IPS DF 6.9 (cell line): ENCODE measurements around the gene CD3G.

Experiments
- DNase-seq: peaks from one replicate; pipeline ENCODE4 v3.0.0-alpha.2; 2013; ENCODE audit warnings: low read depth, low spot score
- H3K27ac ChIP-seq: one replicate; pipeline ENCODE4 v1.5.1; 2013; ENCODE audit warnings: low read length, control low read depth
- H3K27me3 ChIP-seq: 2 replicates; pipeline ENCODE4 v1.6.1; 2013; ENCODE audit warnings: mild to moderate bottlenecking, low read length; ENCODE audit not compliant: control insufficient read depth, insufficient read depth
- H3K36me3 ChIP-seq: 2 replicates; pipeline ENCODE4 v1.6.1; 2013; ENCODE audit warnings: low read length; ENCODE audit not compliant: control insufficient read depth, insufficient read depth
- H3K4me1 ChIP-seq: 2 replicates; pipeline ENCODE4 v1.6.1; 2013; ENCODE audit warnings: low read length; ENCODE audit not compliant: control insufficient read depth, insufficient read depth
- H3K4me3 ChIP-seq: 2 replicates; pipeline ENCODE4 v1.5.1; 2013; ENCODE audit warnings: mild to moderate bottlenecking, low read length
- H3K9me3 ChIP-seq: 2 replicates; pipeline ENCODE4 v1.6.1; 2013; ENCODE audit warnings: low read length, inconsistent platforms; ENCODE audit not compliant: control insufficient read depth, insufficient read depth
- WGBS: extraction: QIAGEN DNeasy Blood & Tissue Kit; methylation state at CpG from one replicate; pipeline ENCODE4 v1.1.7; 2013; ENCODE audit warnings: mixed read lengths, missing lambda C conversion rate; ENCODE audit not compliant: insufficient read length, insufficient coverage; 5-methylcytosine and 5-hydroxymethylcytosine counted together

CD3G gene

DNA sequence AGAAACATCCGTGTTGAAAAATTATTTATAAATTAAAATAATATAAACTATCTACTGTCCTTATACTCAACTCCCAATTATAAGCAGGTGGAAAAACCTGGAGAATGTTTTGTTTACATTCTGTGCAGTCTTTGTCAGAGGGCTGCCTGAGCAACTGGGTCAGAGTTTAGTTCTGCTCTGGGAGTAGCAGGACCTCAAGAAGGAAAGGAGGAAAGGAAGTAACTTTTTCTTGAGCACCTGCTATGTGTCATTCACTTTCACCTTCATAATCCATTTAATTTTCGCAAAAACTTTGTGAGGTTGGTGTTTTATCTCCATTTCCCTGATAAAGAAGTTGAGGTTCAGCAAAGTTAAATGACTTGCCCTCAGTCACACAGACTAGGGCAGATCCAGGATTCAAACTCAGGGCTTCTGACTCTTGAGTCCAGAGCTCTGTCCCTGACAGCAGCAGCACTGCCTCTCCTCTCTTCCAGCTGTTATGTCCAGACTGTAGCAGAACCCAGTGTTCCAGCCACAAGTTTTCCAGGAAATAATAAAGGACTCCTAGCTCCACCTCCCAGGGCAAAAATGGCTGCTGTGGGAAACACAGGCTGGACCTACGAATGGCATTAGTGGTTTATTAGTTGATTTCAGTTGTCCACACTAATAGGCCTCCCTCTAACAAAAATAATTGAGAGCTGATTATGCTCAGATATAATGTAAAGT lies 33.2 kb upstream of the CD3G start:
- Histone ChIP-seq H3K4me3 (no peak overlapping the region), H3K36me3 (no peaks in the 10 kb centered on the region), H3K9me3 (no peaks in the 10 kb centered on the region), H3K27me3 (no peaks in the 10 kb centered on the region), H3K4me1 (peaks cover 1% of the 10 kb centered on the region; the same call in 1 of the 2 replicates), H3K27ac (no peak overlapping the region)
- whole genome bisulfite sequencing = no CpG with 5 or more reads among the region's 3 CpGs
- DNase-seq = no peak

DNA sequence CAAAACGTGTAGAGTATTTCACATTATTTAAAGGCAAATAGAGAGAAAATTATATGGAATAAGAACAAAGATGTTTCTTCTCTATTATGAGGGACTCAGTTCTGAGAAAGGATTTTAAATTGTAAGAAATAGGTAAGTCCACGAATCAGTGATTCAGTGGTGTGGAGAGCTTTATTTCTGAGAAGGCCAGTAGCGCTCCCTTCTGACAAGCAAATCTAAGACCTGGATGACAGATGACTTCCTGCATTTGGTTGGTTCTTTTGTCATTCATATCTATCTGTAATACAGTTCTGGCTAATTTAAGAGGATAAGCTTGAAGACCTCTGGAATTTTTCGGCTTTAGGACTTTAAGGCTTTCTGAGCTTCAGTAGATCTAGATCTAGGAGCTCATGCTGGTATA lies 32.6 kb upstream of the CD3G start:
- H3K9me3 ChIP-seq = no peaks in the 10 kb centered on the region
- WGBS = no CpG with 5 or more reads among the region's 4 CpGs
- peaks cover 3% of the 10 kb centered on the region; the same call in 1 of the 2 replicates for H3K4me1 ChIP-seq

DNA sequence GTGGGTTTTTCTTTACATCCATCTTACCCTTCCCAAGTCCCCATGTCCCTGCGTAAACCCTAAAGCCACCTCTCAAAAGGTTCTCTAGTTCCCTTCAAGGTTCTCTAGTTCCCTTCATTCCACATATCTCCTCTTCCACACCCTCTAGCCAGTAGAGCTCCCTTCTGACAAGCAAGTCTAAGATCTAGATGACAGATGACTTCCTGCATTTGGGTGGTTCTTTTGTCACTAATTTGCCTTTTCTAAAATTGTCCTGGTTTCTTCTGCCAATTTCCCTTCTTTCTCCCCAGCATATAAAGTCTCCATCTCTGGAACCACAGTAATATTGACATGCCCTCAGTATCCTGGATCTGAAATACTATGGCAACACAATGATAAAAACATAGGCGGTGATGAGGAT lies 31.8 kb upstream of the CD3G start:
- no peak overlapping the region for H3K27ac ChIP-seq
- no peaks in the 10 kb centered on the region for H3K27me3 ChIP-seq
- no CpG with 5 or more reads among the region's 2 CpGs for WGBS
- DNase-seq = no peak
- no peak overlapping the region for H3K4me3 ChIP-seq
- no peaks in the 10 kb centered on the region for H3K9me3 ChIP-seq
- H3K36me3 ChIP-seq = no peaks in the 10 kb centered on the region
- peaks cover 5% of the 10 kb centered on the region; the same call in 1 of the 2 replicates for H3K4me1 ChIP-seq

More for the DNA sequence above, 32.6 kb upstream of the CD3G start:
- H3K4me3 ChIP-seq = no peak overlapping the region
- H3K27ac ChIP-seq = no peak overlapping the region
- H3K27me3 ChIP-seq = no peaks in the 10 kb centered on the region
- no peak for DNase-seq
- H3K36me3 ChIP-seq = no peaks in the 10 kb centered on the region

DNA sequence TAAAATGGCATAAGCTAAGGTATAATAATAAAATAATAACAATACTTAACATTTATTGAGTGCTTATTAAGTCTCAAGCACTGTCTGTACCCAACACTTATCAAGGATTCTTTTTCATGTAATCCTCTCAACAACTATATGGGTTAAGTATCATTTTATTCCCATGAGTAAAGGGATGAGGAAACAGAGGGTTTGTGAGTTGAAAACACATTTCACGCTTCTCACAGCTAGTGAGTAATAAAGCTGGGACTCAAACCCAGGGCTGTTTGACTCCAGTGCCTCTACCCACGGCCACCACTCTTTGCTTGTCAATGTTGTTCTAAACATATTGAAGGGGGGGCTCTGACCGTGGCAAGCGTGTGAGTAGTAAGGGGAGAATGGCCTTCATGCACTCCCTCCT lies 30.9 kb upstream of the CD3G start:
- H3K27ac ChIP-seq = no peak overlapping the region

DNA sequence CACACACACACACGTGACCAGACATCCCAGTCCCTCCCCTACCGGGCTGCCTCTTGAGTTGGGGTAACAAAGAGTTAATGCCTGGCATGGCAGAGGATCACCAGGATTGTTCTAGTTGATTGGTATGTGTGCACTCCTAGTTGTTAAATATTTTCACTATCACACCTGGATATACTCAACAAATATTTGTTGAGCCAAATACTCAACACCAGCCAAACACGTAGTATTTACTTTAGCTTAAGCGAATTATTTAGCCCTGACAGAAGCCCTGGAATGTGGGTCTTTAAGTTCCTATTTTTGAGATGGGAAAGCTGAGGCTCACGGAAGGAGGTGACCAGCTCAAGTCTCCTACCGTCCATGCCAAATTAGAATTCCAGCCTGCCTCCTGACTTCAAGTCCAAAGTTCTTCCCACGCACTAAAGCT lies 29.1 kb upstream of the CD3G start:
- WGBS = no CpG with 5 or more reads among the region's 7 CpGs
- Histone ChIP-seq H3K36me3 (no peaks in the 10 kb centered on the region), H3K27ac (no peak overlapping the region), H3K9me3 (no peaks in the 10 kb centered on the region), H3K4me3 (no peak overlapping the region), H3K4me1 (peaks cover 5% of the 10 kb centered on the region; the same call in 1 of the 2 replicates), H3K27me3 (no peaks in the 10 kb centered on the region)
- DNase-seq = no peak

More for the DNA sequence above, 30.9 kb upstream of the CD3G start:
- Histone ChIP-seq H3K27me3 (no peaks in the 10 kb centered on the region), H3K9me3 (no peaks in the 10 kb centered on the region), H3K4me3 (no peak overlapping the region), H3K4me1 (peaks cover 5% of the 10 kb centered on the region; the same call in 1 of the 2 replicates), H3K36me3 (no peaks in the 10 kb centered on the region)
- DNase-seq = no peak
- WGBS = no CpG with 5 or more reads among the region's 4 CpGs

DNA sequence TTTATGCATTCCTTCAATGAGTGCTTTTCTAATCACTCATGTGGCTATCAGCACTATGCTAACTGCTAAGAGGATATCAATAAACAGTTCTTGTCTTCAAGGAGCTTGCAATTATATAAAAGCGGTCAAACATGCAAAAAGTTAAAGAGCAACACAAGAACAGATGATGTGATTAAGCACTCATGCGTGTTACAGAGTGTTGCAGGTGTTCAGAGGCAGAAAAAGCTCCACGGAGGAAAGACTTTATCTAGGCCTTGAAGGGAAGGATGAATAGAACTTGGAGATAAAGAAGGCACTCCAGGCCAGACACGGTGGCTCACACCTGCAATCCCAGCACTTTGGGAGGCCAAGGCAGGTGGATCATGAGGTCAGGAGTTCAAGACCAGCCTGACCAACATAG lies 26.0 kb upstream of the CD3G start:
- DNase-seq = no peak
- no CpG with 5 or more reads among the region's 4 CpGs for WGBS
- no peak overlapping the region for H3K27ac ChIP-seq

DNA sequence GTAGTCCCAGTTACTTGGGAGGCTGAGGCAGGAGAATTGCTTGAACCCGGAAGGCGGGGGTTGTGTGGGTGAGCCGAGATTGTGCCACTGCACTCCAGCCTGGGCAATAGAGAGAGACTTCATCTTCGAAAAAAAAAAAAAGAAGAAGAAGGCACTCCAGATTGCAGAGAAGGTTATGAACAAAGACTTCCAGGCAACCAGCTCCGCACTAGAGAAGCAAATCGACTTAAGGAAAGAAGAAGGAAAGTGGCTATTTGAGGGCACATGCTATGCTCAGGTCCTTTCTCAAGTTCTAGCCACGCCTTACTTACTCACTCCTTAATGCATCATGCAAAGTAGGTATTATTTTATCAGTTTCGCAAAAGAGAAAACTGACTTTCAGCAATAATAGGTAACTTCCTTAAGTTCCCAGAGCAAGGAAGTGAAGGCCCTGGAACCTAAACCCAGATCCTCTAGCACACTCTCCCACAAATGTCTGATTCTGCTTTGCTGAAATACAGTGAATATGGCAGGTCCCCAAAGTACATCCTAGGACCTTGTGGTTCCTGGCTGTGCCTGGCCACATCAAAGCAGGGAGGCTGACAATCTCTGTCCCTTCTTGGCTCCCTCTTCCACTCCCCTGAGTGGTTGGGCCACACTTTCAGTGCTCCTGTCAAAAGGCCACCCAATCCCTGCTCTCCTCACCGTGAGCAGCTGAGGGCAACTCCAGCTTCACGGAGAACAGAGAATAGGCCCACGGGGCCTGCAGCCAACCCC lies 25.4 kb upstream of the CD3G start:
- no peak overlapping the region for H3K27ac ChIP-seq
- H3K27me3 ChIP-seq = no peaks in the 10 kb centered on the region
- no peaks in the 10 kb centered on the region for H3K9me3 ChIP-seq
- no peak overlapping the region for H3K4me3 ChIP-seq
- peaks cover 6% of the 10 kb centered on the region; the same call in 1 of the 2 replicates for H3K4me1 ChIP-seq
- WGBS = no CpG with 5 or more reads among the region's 11 CpGs
- DNase-seq = no peak
- no peaks in the 10 kb centered on the region for H3K36me3 ChIP-seq

More for the DNA sequence above, 26.0 kb upstream of the CD3G start:
- no peaks in the 10 kb centered on the region for H3K9me3 ChIP-seq
- H3K4me1 ChIP-seq = peaks cover 6% of the 10 kb centered on the region; the same call in 1 of the 2 replicates
- H3K27me3 ChIP-seq = no peaks in the 10 kb centered on the region
- H3K36me3 ChIP-seq = no peaks in the 10 kb centered on the region
- no peak overlapping the region for H3K4me3 ChIP-seq

DNA sequence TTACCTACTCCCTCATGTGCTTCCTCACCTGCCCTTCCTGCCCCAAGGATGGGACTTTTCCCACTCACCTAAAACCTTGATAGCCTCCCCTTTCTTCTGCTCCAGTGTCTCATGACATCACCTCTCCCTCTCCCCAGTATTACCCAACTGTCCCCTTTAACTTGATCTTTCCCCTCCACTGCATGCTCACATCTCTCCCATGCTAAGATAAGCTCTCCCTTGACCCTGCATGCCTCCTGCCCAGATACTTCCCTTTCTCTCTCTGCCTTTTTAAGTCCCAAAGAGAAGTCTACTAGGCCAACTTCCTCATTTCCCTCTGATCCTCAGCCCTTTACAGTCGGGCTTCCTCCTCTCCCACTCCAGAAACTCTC lies 24.8 kb upstream of the CD3G start:
- DNase-seq = no peak
- H3K27me3 ChIP-seq = no peaks in the 10 kb centered on the region
- peaks cover 6% of the 10 kb centered on the region; the same call in 1 of the 2 replicates for H3K4me1 ChIP-seq
- no CpG with 5 or more reads among the region's 1 CpG for WGBS
- no peaks in the 10 kb centered on the region for H3K9me3 ChIP-seq
- no peaks in the 10 kb centered on the region for H3K36me3 ChIP-seq
- H3K4me3 ChIP-seq = no peak overlapping the region
- no peak overlapping the region for H3K27ac ChIP-seq

DNA sequence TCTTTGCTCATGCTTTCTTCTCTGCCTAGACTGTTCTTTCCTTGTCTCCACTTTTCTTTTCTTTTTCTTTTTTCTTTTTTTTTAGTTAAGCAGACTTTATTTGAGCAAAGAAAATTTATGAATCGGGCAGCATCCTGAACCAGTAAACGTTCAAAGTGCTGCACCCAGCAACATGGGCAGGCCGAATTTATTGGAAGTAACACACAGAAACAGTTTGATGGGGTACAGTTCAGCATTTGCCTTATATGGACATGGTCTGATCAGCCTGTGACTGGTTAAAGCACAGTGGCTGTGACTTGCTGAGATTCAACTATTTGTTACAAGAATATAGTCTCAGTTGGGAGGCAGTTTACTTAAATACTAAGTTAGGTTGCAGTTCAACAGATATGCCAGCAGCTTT lies 23.6 kb upstream of the CD3G start:
- no CpG with 5 or more reads among the region's 3 CpGs for WGBS
- H3K9me3 ChIP-seq = no peaks in the 10 kb centered on the region
- H3K36me3 ChIP-seq = no peaks in the 10 kb centered on the region
- H3K27me3 ChIP-seq = no peaks in the 10 kb centered on the region
- no peak overlapping the region for H3K4me3 ChIP-seq
- H3K27ac ChIP-seq = no peak overlapping the region
- H3K4me1 ChIP-seq = peaks cover 6% of the 10 kb centered on the region; the same call in 1 of the 2 replicates
- no peak for DNase-seq

DNA sequence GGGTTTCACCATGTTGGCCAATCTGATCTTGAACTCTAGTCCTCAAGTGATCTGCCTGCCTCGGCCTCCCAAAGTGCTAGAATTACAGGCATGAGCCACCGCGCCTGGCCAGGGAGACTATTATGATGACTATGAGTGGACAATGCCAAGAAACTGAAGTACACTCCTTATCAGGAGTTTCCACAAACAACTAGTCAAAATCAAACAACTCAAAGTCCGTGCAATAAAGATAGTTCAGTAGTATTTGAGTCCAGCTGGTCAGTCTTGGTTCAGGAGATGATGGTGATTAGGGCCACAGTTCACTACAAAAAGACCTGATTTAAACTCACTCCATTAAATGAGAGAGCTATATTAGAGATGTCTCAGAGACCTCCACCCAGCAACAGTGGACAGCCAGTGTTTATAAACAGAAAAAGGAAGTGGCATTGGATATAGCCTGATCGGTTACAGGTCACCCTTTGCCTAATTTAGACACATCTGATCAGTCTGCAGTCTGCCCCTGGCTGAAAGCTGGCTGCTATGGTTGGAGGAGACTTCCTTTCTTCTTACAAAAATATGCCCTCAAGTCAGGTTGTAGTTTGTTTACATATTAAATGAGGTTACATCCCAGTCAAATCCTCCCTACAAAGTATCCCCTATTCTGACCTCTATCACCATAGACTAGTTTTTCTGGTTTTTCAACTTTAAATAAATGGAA lies 22.6 kb upstream of the CD3G start:
- Histone ChIP-seq H3K4me3 (no peak overlapping the region), H3K36me3 (no peaks in the 10 kb centered on the region), H3K9me3 (no peaks in the 10 kb centered on the region), H3K27me3 (no peaks in the 10 kb centered on the region), H3K27ac (no peak overlapping the region), H3K4me1 (peaks cover 3% of the 10 kb centered on the region; the same call in 1 of the 2 replicates)
- WGBS = no CpG with 5 or more reads among the region's 5 CpGs
- DNase-seq = no peak
